ENCODE measurements around the gene OCRL.

OCRL gene

DNA sequence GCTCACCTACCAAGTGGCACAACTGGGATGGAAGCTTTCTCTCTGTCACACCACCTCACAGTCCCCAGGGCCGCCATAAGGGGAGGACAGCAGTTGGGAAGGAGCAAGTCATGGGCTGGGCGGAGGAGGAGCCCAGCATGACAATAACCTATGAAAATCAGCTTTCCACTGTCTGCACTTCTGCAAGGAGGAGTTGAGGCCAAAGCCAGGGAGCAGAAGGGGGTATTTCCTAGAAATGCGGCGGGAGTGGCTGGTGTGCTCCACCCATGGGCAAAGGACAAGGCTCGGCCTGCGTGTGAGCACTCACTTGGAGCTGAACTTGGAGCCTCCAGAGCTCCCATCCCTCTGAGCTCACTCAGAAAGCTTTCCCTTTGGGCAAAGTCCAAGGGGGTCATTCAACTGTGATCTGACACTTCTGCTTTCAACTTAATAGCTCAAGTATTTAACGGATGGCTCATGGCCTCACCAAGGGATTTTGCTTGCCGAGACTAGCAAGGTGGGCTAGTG, 96.2 kb downstream of the OCRL start:
- DNase-seq (ENCODE audit: low read depth) = no peak

DNA sequence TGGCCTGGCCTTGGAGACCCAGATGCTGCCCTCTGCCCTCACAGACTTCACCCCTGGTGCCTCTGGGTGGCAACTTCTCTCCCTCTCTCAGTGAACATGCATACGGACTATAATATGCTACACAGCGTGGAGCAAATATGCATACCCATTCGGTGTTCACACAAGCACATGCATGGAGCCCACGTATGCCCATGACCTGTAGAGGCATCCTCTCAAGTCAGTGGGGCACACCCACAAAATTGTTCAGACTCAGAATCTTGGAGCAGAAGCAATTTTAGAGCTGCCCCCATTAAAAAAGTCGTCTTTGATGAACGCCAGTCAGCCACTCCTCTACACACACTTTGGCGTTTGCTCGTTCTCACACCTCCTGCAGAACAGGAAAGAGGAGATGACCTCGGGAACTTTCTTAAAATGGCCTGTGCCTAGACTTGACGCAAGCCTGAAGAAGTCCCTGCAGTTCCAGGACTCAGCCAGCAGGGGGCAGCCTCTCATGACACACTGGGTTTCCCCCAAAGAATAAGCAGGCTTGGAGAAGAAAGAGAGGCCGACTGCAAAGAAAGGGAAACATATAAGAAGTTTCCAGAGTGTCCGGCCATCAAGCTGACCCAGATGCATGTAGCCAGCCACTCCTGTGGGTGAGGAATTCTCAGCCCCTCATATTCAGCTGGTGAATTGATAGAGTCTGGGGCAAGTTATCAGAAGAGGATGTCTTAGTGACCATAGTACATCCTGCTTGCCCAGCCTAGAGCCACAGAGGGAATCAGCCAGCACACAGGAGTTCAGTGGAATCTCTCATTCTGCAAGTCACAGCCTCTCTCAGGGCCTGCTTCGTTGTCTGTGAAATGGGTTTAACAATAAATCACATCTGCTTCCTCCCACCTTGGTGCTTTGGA, 97.4 kb downstream of the OCRL start:
- peak; percentile 23 for DNase-seq (ENCODE audit: low read depth)

DNA sequence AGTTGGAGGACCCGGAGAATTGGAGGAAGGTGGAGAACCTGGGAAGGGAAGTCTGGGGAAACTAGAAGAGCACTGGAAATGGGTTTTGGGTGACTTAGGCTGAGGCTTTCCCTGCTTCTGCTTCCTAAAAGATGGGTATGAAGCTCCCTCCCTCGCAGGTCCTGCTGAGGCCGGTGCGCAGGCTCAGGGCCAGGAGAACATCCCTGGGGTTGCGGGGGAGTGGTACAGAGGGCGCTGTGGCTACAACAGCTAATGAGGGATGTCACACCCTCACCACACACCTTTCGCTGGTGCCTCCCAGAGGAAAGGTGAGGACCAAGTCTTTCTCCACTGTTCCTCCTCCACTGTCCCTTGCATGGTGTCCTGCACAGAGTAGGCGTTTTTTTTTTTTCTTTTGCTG, 98.9 kb downstream of the OCRL start:
- no peak for DNase-seq (ENCODE audit: low read depth)

DNA sequence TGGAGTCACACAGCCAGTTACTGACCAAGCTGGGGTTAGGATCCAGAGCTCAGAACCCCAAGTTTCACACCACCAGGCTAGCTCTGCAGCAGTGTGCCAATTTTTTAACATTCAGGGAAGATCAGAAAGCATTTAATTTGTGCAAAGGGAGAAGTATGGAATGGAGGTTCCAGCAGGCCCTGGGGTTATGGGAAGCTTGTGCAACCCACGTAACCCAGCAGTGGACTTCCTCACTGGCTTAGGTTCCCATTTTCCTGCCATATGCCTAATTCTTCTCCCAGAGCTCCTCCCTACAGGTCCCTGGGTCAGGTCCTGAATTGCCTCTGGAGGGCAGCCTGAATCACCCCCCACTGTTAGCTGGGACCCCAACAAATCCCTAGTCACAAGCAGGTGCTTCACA, 100.7 kb downstream of the OCRL start:
- DNase-seq (ENCODE audit: low read depth) = no peak

DNA sequence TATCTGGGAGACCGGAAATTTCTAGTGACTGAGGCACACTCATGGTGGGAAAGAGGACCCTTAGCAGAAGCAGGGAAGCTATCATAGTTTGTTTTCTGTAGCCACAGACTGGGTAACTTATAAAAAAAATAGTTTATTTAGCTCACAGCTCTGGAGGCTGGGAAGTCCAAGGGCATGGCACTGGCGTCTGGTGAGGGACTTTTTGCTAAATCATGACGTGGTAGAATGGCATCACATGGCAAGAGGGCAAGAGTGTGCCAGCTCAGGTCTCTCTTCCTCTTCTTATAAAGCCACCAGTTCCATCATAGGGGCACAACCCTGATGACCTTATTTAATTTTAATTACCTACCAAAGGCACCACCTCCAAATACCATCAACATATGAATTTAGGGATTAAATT, 101.4 kb downstream of the OCRL start:
- no peak for DNase-seq (ENCODE audit: low read depth)

DNA sequence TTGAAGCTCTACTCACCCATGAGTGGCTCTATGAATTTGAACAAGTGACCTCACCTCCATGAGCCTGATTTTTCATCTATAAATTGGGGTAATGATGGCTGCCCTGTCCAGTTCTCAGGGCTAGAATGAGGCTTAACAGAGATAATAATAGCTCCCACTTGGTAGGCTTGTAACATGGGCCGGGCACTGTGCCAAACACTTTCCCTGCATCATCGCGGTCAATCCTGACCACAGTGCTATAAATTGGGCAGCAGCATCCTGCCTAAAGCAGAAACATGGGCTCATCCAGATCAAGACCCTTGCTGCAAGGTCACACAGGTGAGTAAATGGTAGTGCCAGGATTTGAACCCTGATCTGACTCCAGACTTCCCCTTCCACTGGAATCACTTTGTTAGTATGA, 101.9 kb downstream of the OCRL start:
- DNase-seq (ENCODE audit: low read depth) = no peak

Measured in GM04504 (cell line).